NCI-H345 (cell line): ENCODE data around the gene USE1.
A peak's percentile ranks its signal among the peaks of the same experiment; 100 is the strongest.

Experiments used
- DNase-seq: peaks from one replicate; lab custom pipeline; 2025; lab: John Stamatoyannopoulos, UW

USE1 gene

DNA sequence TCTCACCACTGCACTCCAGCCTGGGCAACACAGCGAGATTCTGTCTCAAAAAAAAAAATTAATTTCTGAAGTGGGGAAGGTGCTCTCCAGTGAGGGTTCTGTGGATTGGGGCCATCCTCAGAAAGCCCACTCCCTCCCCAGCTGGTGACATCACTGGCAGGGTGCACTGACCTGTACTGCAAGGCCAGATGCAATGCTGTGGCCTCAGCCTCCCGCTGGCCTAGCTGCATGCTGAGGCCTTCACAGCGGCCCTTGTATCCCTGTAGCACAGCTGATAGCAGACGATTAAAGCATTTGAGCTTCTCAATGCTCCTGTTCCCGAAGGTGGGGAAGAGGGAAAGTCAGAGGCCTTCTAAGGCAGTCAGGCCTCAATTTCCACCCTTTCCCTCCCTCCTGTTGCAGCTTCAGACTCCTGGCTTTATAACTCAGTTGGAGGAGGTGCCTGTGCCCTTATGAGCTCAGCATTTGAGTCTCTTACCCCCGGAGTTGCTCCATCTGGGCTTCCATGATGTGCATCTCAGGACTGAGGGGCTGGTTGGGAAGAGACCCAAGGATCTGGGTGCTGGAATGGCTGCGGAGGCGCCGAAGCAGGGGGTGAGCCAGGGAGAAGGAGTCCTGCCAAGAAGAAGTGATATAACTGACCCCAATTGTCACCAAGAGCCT is 44.1 kb downstream of the USE1 start:
- no peak for DNase-seq

- no peak for DNase-seq
Observed at GRCh38 chr19:17259934-17260333, 44.8 kb downstream of the USE1 start.

GRCh38 chr19:17260842-17261325 is 45.7 kb downstream of the USE1 start:
- peak; percentile 74 for DNase-seq

GRCh38 chr19:17262557-17262956 is 47.4 kb downstream of the USE1 start:
- DNase-seq, result no peak

DNA sequence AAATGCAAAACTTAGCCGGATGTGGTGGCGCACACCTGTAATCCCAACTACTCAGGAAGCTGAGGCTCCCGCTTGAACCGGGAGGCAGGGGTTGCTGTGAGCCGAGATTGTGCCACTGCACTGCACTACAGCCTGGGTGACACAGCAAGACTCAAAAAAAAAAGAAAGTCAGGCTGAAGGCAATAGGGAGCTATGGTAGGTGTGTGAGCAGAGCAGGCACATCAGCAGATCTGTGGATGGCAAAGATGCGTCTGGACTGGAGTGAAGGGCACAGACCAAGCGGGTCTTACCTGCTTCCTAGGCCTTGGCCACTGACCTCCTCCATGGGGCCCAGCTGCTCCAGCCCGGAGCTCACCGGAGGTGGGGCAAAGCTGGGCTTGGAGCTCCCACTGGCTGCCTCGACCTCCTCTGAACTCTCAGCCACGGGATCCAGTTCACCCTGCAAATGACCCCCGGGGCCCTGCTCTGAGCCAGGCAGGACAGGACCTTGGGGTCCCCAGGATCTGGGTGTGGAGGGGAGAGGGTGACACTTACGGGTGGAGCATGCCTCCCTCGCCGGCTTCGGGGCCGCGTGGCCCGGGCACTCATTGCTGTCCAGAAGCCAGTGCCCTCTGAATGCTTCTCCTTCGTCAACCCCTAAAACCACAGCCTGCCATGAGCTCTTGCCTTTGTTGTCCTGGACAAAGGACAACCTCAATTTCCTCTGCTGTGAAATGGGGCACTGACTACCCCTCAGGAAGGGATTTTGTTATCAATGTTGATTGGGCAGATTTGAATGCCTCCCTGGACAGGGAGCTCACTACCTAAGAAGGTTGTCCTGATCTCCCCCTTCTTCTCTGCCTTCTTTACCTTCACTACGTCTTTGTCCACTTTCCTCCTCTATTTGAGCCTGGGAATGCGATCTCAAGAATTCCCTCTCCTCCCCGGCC is 48.8 kb downstream of the USE1 start:
- no peak for DNase-seq

DNA sequence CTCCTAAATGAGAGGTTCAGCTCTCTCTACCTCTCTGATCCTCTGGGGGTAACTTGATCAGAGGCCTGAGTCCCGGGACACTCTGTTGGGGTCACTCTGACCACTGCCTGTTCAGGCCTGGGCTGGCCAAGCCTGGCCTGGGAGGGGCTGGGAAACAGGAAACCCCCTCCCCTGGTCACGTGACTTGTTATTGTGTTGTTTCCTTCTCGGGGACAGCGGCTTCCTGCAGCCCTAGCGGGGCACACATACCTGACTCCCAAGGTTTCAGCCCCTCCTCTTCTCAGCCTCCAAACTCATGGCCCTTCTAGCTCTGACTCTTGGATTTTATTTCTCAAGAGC is 49.5 kb downstream of the USE1 start, which contains the start of gene USHBP1:
Gene USHBP1, minus strand, starts transcription at position 105 of the 339 bp plus-strand sequence. CDS start 446 bp downstream, outside the sequence.
- DNase-seq, result no peak

DNA sequence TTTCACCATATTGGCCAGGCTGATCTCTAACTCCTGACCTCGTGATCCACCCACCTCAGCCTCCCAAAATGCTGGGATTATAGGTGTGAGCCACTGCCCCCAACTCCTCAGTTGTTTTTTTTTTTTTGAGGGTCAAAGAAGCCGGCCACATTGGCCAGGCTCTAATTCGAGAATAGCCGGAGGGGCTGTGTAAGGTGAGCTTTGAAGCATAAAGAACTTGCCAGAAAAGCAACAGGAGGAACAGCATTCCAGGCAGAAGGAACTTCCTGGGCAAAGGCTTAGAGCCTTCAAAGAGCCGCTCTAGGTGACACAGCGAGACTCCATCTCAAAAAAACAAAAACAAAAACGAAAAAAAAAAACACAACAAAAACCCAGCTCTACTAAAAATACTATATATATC is 50.9 kb downstream of the USE1 start:
- DNase-seq, result no peak

- no peak for DNase-seq
Observed at GRCh38 chr19:17266589-17266974, 51.4 kb downstream of the USE1 start.

- peak; percentile 95 for DNase-seq
Observed at GRCh38 chr19:17266975-17267788, 52.0 kb downstream of the USE1 start, which contains the start of gene BABAM1. Gene BABAM1 (plus strand): TSS chr19:17267443. CDS start chr19:17268807, 1,364 bp downstream.

- DNase-seq, result no peak
Observed at GRCh38 chr19:17268754-17269153, 53.6 kb downstream of the USE1 start.
